ENCODE data around the gene ACTR6. TPM values are rescaled to one million over a fixed set of nuclear protein-coding genes. Genes with fewer than 3 reads are reported as not detected.

Gene ACTR6
- total RNA-seq, 1 experiment from 2014 or later = 34.9 TPM

GRCh38 chr12:100273782-100274181, 73.2 kb downstream of the ACTR6 start:
- Histone ChIP-seq H3K9me3 (ENCODE audit: control insufficient read depth, low read depth, low read length) (no peaks in the 10 kb centered on the region), H4K8ac (replicated peaks; ENCODE audit: insufficient read length, low read depth, low read length) (no peak overlapping the region), H3T11ph (ENCODE audit: low read length) (no peak overlapping the region), H3K79me1 (ENCODE audit: insufficient read depth, low read depth, low read length, poor library complexity, severe bottlenecking) (no peaks in the 10 kb centered on the region), H3K56ac (ENCODE audit: insufficient read length, low read depth, low read length) (no peak overlapping the region), H3K9ac (ENCODE audit: extremely low read depth, insufficient read length, low read length) (no peak overlapping the region), H3K4me1 (ENCODE audit: insufficient read depth, low read length) (0 out of 2 replicates have a peak, but pooled peaks cover 4% of the 10 kb centered on the region), H3K27me3 (ENCODE audit: insufficient read depth, low read length) (no peaks in the 10 kb centered on the region), H3K27ac (ENCODE audit: insufficient read length, low read depth, low read length) (no peak overlapping the region), H3K4ac (ENCODE audit: low read depth, low read length) (no peak overlapping the region), H3K79me2 (ENCODE audit: insufficient read depth, low read length) (peaks cover 6% of the 10 kb centered on the region; the same call in 1 of the 2 replicates), H2BK12ac (ENCODE audit: insufficient read length, low read depth, low read length) (no peak overlapping the region), H4K5ac (ENCODE audit: insufficient read length, low read depth, low read length) (no peak overlapping the region), H4K20me1 (ENCODE audit: control insufficient read depth, insufficient read depth, insufficient read length) (no peaks in the 10 kb centered on the region), H4K91ac (ENCODE audit: insufficient read length, low read depth, low read length) (no peak overlapping the region), H2BK20ac (ENCODE audit: low read depth, low read length, poor library complexity, severe bottlenecking) (no peak overlapping the region), H2BK15ac (ENCODE audit: low read depth, low read length) (no peak overlapping the region), H3K14ac (ENCODE audit: insufficient read depth, low read length) (no peak overlapping the region), H3K4me2 (ENCODE audit: insufficient read depth, insufficient read length, low read length) (no peak overlapping the region), H3K23me2 (ENCODE audit: insufficient read length, low read depth, low read length, poor library complexity, severe bottlenecking) (no peaks in the 10 kb centered on the region), H3K18ac (ENCODE audit: insufficient read length, low read depth, low read length) (no peak overlapping the region), H2AK5ac (ENCODE audit: insufficient read length, low read length) (no peak overlapping the region), H2BK120ac (ENCODE audit: low read depth, low read length, poor library complexity, severe bottlenecking) (no peak overlapping the region), H3K23ac (ENCODE audit: insufficient read length, low read depth, low read length) (no peak overlapping the region), H2AFZ (ENCODE audit: low read length) (no peak overlapping the region), H2BK5ac (ENCODE audit: insufficient read length, low read length) (no peak overlapping the region)
- WGBS (ENCODE audit: extremely low coverage, insufficient read length, low lambda C conversion rate) = no CpG with 5 or more reads among the region's 4 CpGs
- TF ChIP-seq CTCF (conservative IDR thresholded peaks at IDR 0.05) = no peak
- no peaks in the 10 kb centered on the region; a peak in 1 of 5 replicates for H3K9me3 Mint-ChIP-seq
- no peak overlapping the region for H3K4me3 Mint-ChIP-seq
- H3K27ac Mint-ChIP-seq = no peak overlapping the region
- DNase-seq = no peak
- H3K27me3 Mint-ChIP-seq (ENCODE audit: low read depth) = no peaks in the 10 kb centered on the region
- peaks cover 7 to 8% of the 10 kb centered on the region in 2 experiments for H3K4me1 Mint-ChIP-seq
- peaks cover 2 to 6% (median 2%) of the 10 kb centered on the region in 3 experiments; a peak in 6 of 7 replicates for H3K36me3 Mint-ChIP-seq (ENCODE audit: insufficient read depth in 1 of 3, low read depth in 3 of 3)

Small RNA genes within 50 kb of the gene (microRNA-seq; reads per million reads assigned to microRNA genes)
- not detected for gene MIR1827 (ENCODE audit: borderline microRNAs expressed)

Other genes starting within 250 kb of the ACTR6 start
- gene ANKS1B, start 215.9 kb upstream of the ACTR6 start, total RNA-seq (2021) = 3.4 and 4.1 TPM in 2 replicates
- gene BLTP3B, start 57.9 kb upstream of the ACTR6 start, total RNA-seq (2021) = 20.7 and 23.9 TPM in 2 replicates
- gene DEPDC4, start 66.3 kb downstream of the ACTR6 start, total RNA-seq (2021) = 3.2 and 3.4 TPM in 2 replicates
- gene SCYL2, start 66.4 kb downstream of the ACTR6 start, total RNA-seq (2021) = 41.4 and 42.0 TPM in 2 replicates
- gene SLC17A8, start 156.3 kb downstream of the ACTR6 start, total RNA-seq (2021) = not detected in 2 replicates